ENCODE results near the gene ZG16. TPM values are rescaled to one million over a fixed set of nuclear protein-coding genes. Genes with fewer than 3 reads are reported as not detected.

The ZG16 gene
- total and polyA plus RNA-seq, 9 of the 15 experiments (the other 6 are each of a cell fraction or from before 2014, with no cell fraction given): 0.04 TPM; not detected in 8

DNA sequence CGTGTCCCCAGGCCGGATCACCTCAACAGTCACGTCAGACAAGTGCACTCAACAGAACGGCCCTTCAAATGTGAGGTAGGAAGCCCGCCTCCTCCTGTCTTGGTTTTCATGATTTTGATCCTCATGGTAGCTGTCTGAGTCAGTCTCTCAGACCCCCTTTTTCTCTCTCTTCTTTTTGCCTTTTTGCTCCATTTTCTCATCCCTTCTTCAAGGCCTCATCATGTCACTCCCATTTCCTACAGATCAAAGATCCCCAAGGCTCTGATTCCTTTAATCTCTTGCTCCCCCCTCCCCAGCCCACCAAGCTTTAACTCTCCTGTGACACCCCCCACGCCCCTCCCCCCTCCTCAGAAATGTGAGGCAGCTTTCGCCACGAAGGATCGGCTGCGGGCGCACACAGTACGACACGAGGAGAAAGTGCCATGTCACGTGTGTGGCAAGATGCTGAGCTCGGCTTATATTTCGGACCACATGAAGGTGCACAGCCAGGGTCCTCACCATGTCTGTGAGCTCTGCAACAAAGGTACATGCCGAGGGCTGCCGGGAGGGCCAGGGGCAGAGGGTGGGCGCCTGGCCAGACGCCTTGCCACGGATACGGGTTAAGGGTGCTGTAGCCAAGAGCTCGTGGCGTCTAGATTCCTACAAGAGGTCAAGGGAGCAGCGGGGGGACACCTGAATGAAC is 30.3 kb downstream of the ZG16 start (continued):
- TF ChIP-seq, protein P1, sequence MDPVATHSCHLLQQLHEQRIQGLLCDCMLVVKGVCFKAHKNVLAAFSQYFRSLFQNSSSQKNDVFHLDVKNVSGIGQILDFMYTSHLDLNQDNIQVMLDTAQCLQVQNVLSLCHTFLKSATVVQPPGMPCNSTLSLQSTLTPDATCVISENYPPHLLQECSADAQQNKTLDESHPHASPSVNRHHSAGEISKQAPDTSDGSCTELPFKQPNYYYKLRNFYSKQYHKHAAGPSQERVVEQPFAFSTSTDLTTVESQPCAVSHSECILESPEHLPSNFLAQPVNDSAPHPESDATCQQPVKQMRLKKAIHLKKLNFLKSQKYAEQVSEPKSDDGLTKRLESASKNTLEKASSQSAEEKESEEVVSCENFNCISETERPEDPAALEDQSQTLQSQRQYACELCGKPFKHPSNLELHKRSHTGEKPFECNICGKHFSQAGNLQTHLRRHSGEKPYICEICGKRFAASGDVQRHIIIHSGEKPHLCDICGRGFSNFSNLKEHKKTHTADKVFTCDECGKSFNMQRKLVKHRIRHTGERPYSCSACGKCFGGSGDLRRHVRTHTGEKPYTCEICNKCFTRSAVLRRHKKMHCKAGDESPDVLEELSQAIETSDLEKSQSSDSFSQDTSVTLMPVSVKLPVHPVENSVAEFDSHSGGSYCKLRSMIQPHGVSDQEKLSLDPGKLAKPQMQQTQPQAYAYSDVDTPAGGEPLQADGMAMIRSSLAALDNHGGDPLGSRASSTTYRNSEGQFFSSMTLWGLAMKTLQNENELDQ (CRISPR knock-in tag; IDR thresholded peaks at IDR 0.05; ENCODE audit: borderline replicate concordance): no peak
- TF ChIP-seq ZNF780A (CRISPR knock-in tag; IDR thresholded peaks at IDR 0.05) (no peak), SMARCA4 (IDR thresholded peaks at IDR 0.05) (no peak), RAD51 (IDR thresholded peaks at IDR 0.05; ENCODE audit: borderline replicate concordance, low read depth) (peak; percentile 47; the same call in 1 of the 2 replicates), SREBF1 (IDR thresholded peaks at IDR 0.05; ENCODE audit: borderline replicate concordance, low read depth, low read length) (no peak), ARHGAP35 (IDR thresholded peaks at IDR 0.05; ENCODE audit: partially characterized antibody) (no peak), LARP7 (IDR thresholded peaks at IDR 0.05) (no peak), KDM2B (CRISPR knock-in tag; IDR thresholded peaks at IDR 0.05) (no peak), MAZ (CRISPR knock-in tag; conservative IDR thresholded peaks at IDR 0.05 in 1 of 2, IDR thresholded peaks at IDR 0.05 in 1 of 2) (no peak), SOX6 (IDR thresholded peaks at IDR 0.05) (no peak), MAFK (IDR thresholded peaks at IDR 0.05; ENCODE audit: low read length) (peak; percentile 38), NR4A1 (CRISPR knock-in tag; IDR thresholded peaks at IDR 0.05) (no peak), NR4A1 (tag; IDR thresholded peaks at IDR 0.05) (no peak), KLF13 (tag; IDR thresholded peaks at IDR 0.05; ENCODE audit: borderline replicate concordance, low read depth) (no peak), CREBBP (IDR thresholded peaks at IDR 0.05; ENCODE audit: low read depth, low read length) (no peak), MAFG (tag; conservative IDR thresholded peaks at IDR 0.05) (peak; percentile 75), EP400 (IDR thresholded peaks at IDR 0.05) (no peak), NR1H2 (CRISPR knock-in tag; IDR thresholded peaks at IDR 0.05) (no peak)
- TF ChIP-seq, protein P2, sequence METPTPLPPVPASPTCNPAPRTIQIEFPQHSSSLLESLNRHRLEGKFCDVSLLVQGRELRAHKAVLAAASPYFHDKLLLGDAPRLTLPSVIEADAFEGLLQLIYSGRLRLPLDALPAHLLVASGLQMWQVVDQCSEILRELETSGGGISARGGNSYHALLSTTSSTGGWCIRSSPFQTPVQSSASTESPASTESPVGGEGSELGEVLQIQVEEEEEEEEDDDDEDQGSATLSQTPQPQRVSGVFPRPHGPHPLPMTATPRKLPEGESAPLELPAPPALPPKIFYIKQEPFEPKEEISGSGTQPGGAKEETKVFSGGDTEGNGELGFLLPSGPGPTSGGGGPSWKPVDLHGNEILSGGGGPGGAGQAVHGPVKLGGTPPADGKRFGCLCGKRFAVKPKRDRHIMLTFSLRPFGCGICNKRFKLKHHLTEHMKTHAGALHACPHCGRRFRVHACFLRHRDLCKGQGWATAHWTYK (CRISPR knock-in tag; IDR thresholded peaks at IDR 0.05): no peak
- TF ChIP-seq, protein P3, sequence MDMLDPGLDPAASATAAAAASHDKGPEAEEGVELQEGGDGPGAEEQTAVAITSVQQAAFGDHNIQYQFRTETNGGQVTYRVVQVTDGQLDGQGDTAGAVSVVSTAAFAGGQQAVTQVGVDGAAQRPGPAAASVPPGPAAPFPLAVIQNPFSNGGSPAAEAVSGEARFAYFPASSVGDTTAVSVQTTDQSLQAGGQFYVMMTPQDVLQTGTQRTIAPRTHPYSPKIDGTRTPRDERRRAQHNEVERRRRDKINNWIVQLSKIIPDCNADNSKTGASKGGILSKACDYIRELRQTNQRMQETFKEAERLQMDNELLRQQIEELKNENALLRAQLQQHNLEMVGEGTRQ (CRISPR knock-in tag; IDR thresholded peaks at IDR 0.05): peak; percentile 49; the same call in 1 of the 2 replicates
- TF ChIP-seq, protein P4, sequence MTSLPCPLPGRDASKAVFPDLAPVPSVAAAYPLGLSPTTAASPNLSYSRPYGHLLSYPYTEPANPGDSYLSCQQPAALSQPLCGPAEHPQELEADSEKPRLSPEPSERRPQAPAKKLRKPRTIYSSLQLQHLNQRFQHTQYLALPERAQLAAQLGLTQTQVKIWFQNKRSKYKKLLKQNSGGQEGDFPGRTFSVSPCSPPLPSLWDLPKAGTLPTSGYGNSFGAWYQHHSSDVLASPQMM (CRISPR knock-in tag; IDR thresholded peaks at IDR 0.05): no peak
- TF ChIP-seq, protein P5, sequence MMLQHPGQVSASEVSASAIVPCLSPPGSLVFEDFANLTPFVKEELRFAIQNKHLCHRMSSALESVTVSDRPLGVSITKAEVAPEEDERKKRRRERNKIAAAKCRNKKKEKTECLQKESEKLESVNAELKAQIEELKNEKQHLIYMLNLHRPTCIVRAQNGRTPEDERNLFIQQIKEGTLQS (IDR thresholded peaks at IDR 0.05): no peak
- TF ChIP-seq, protein P5 (CRISPR knock-in tag; conservative IDR thresholded peaks at IDR 0.05): no peak
